DOHH2 (cell line): ENCODE data around the gene C2orf66.

Experiments
- EZH2phosphoT487 ChIP-seq: fragments of 200-600 bp; sonication (generic); IDR thresholded peaks from 2 replicates; pipeline ENCODE4 v1.6.1; 2017; ENCODE audit warnings: borderline replicate concordance, mild to moderate bottlenecking, antibody characterized with exemption, low read length, moderate library complexity, mixed read lengths
- TF ChIP-seq, protein P1 (sequence below): fragments of 200-600 bp; sonication (generic); IDR thresholded peaks from one replicate; pipeline ENCODE4 v1.5.1; 2014; ENCODE audit warnings: antibody characterized with exemption, mild to moderate bottlenecking, low read depth, low read length; ENCODE audit not compliant: poor library complexity, severe bottlenecking

DNA sequence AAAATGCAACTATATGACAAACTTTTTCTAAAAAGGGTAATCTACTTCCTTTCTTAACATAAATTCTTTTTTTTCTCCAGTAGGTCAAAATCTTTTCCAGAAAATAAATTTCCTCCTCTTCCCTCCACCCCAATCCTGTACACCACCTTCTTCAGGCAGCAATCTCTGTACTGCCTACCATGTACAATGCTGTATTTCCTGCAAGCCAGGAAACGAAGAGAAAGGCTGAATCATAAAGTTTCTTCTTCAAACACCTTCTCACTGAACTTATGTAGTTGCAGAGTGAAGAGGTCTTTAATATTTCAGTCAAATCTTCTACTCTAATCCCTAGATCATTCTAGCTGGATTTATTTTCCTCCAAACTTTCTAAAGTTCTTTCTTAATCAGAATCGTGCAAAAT lies 18.2 kb upstream of the C2orf66 start:
- TF ChIP-seq, protein P1, sequence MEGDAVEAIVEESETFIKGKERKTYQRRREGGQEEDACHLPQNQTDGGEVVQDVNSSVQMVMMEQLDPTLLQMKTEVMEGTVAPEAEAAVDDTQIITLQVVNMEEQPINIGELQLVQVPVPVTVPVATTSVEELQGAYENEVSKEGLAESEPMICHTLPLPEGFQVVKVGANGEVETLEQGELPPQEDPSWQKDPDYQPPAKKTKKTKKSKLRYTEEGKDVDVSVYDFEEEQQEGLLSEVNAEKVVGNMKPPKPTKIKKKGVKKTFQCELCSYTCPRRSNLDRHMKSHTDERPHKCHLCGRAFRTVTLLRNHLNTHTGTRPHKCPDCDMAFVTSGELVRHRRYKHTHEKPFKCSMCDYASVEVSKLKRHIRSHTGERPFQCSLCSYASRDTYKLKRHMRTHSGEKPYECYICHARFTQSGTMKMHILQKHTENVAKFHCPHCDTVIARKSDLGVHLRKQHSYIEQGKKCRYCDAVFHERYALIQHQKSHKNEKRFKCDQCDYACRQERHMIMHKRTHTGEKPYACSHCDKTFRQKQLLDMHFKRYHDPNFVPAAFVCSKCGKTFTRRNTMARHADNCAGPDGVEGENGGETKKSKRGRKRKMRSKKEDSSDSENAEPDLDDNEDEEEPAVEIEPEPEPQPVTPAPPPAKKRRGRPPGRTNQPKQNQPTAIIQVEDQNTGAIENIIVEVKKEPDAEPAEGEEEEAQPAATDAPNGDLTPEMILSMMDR, result no peak
- TF ChIP-seq EZH2phosphoT487, result no peak
